ENCODE data around the gene GNAL. TPM values are rescaled to one million over a fixed set of nuclear protein-coding genes. Genes with fewer than 3 reads are reported as not detected.

GNAL gene
- total RNA-seq, 3 donors from 2014 or later (not counting 1 experiment from before 2014, with no cell fraction given), result 10.9 to 15.0 (median 12.6) TPM

GRCh38 chr18:11799066-11799465 is 110.0 kb downstream of the GNAL start:
- Histone ChIP-seq H3K9me3 (ENCODE audit: control insufficient read depth, insufficient read depth, low read length) (no peaks in the 10 kb centered on the region), H3K27ac (ENCODE audit: low read length) (no peak overlapping the region), H3K4me3 (ENCODE audit: low read length) (no peak overlapping the region), H3K4me1 (ENCODE audit: control insufficient read depth, insufficient read depth, low read length) (no peaks in the 10 kb centered on the region), H3K36me3 (ENCODE audit: control insufficient read depth, insufficient read depth, low read length) (no peaks in the 10 kb centered on the region), H3K27me3 (ENCODE audit: control insufficient read depth, insufficient read depth, low read length) (no peaks in the 10 kb centered on the region)
- no peak for ATAC-seq
- no peak overlapping the region for H3K27ac Mint-ChIP-seq
- H3K36me3 Mint-ChIP-seq, result no peaks in the 10 kb centered on the region
- WGBS (ENCODE audit: insufficient coverage), result 90% methylated on average over 2 of the region's 2 CpGs
- intact Hi-C loops (cut with micrococcal nuclease), result no loop called here
- no peak for DNase-seq
- H3K4me3 Mint-ChIP-seq, result no peak overlapping the region
- H3K9me3 Mint-ChIP-seq, result no peaks in the 10 kb centered on the region
- TF ChIP-seq CTCF (IDR thresholded peaks at IDR 0.05), result no peak
- peaks cover 0 to 4% of the 10 kb centered on the region in 2 donors for H3K27me3 Mint-ChIP-seq (ENCODE audit: low read depth in 2 of 2)
- H3K4me1 Mint-ChIP-seq, result peaks cover 4 to 5% of the 10 kb centered on the region in 2 donors

- TF ChIP-seq CTCF (IDR thresholded peaks at IDR 0.05), result no peak
- Mint-ChIP-seq H3K4me3 (no peak overlapping the region), H3K27ac (no peak overlapping the region), H3K4me1 (peaks cover 3 to 5% of the 10 kb centered on the region in 2 donors), H3K9me3 (no peaks in the 10 kb centered on the region), H3K36me3 (no peaks in the 10 kb centered on the region), H3K27me3 (ENCODE audit: low read depth in 2 of 2) (peaks cover 0 to 4% of the 10 kb centered on the region in 2 donors)
- no peaks in the 10 kb centered on the region for H3K4me1 ChIP-seq (ENCODE audit: control insufficient read depth, insufficient read depth, low read length)
- no peak overlapping the region for H3K27ac ChIP-seq (ENCODE audit: low read length)
- ATAC-seq, result no peak
- H3K9me3 ChIP-seq (ENCODE audit: control insufficient read depth, insufficient read depth, low read length), result no peaks in the 10 kb centered on the region
- no peak overlapping the region for H3K4me3 ChIP-seq (ENCODE audit: low read length)
- DNase-seq, result no peak
- whole genome bisulfite sequencing (ENCODE audit: insufficient coverage), result 87% methylated on average over 3 of the region's 5 CpGs
- no peaks in the 10 kb centered on the region for H3K36me3 ChIP-seq (ENCODE audit: control insufficient read depth, insufficient read depth, low read length)
- H3K27me3 ChIP-seq (ENCODE audit: control insufficient read depth, insufficient read depth, low read length), result no peaks in the 10 kb centered on the region
- intact Hi-C loops (cut with micrococcal nuclease), result no loop called here
Observed at GRCh38 chr18:11800566-11801334, 111.7 kb downstream of the GNAL start.

- H3K4me3 Mint-ChIP-seq, result no peak overlapping the region
- ATAC-seq, result no peak
- no peak for DNase-seq
Observed at GRCh38 chr18:11801573-11801972, 112.5 kb downstream of the GNAL start.

More at GRCh38 chr18:11801573-11801972, 112.5 kb downstream of the GNAL start:
- Histone ChIP-seq H3K27me3 (ENCODE audit: control insufficient read depth, insufficient read depth, low read length) (no peaks in the 10 kb centered on the region), H3K4me3 (ENCODE audit: low read length) (no peak overlapping the region), H3K36me3 (ENCODE audit: control insufficient read depth, insufficient read depth, low read length) (no peaks in the 10 kb centered on the region), H3K4me1 (ENCODE audit: control insufficient read depth, insufficient read depth, low read length) (no peaks in the 10 kb centered on the region), H3K27ac (ENCODE audit: low read length) (no peak overlapping the region), H3K9me3 (ENCODE audit: control insufficient read depth, insufficient read depth, low read length) (no peaks in the 10 kb centered on the region)
- Mint-ChIP-seq H3K36me3 (no peaks in the 10 kb centered on the region), H3K4me1 (peaks cover 3 to 11% of the 10 kb centered on the region in 2 donors), H3K27ac (no peak overlapping the region), H3K9me3 (no peaks in the 10 kb centered on the region), H3K27me3 (ENCODE audit: low read depth in 2 of 2) (peaks cover 0 to 4% of the 10 kb centered on the region in 2 donors)
- WGBS (ENCODE audit: insufficient coverage), result 88% methylated on average over 4 of the region's 4 CpGs
- intact Hi-C loops (cut with micrococcal nuclease), result no loop called here
- TF ChIP-seq CTCF (IDR thresholded peaks at IDR 0.05), result no peak

All from natural killer cell (primary cell).